Right lung (tissue), 5 donors: Measurements from ENCODE around the gene KAT2B. TPM values are rescaled to one million over a fixed set of nuclear protein-coding genes. Genes with fewer than 3 reads are reported as not detected.

ENCODE experiments used
- DNase-seq, 2 donors: peaks; one replicate each; pipeline ENCODE4 v3.0.0-alpha.2; 2013
- polyA plus RNA-seq, 5 donors: library from polyadenylated mRNA; unstranded; fragments of 120-200 nt; gene quantifications; one replicate each; pipeline versions ENCODE4 v1.2.1 to v1.2.3, GENCODE V29; 2013; ENCODE audit warnings: inconsistent platforms in 1 of 5, low replicate concordance in 1 of 5; ENCODE audit not compliant: insufficient read length in 5 of 5, insufficient read depth in 1 of 5

The KAT2B gene
- polyA plus RNA-seq, 5 donors, result 29.3 to 48.7 (median 40.9) TPM

GRCh38 chr3:20064387-20064786 lies 24.1 kb downstream of the KAT2B start:
- DNase-seq, result no peak

- no peak for DNase-seq
Observed at GRCh38 chr3:20064796-20065564, 24.7 kb downstream of the KAT2B start.

- no peak for DNase-seq
Observed at GRCh38 chr3:20066079-20066478, 25.8 kb downstream of the KAT2B start.

GRCh38 chr3:20066850-20067617 lies 26.8 kb downstream of the KAT2B start:
- no peak for DNase-seq

DNA sequence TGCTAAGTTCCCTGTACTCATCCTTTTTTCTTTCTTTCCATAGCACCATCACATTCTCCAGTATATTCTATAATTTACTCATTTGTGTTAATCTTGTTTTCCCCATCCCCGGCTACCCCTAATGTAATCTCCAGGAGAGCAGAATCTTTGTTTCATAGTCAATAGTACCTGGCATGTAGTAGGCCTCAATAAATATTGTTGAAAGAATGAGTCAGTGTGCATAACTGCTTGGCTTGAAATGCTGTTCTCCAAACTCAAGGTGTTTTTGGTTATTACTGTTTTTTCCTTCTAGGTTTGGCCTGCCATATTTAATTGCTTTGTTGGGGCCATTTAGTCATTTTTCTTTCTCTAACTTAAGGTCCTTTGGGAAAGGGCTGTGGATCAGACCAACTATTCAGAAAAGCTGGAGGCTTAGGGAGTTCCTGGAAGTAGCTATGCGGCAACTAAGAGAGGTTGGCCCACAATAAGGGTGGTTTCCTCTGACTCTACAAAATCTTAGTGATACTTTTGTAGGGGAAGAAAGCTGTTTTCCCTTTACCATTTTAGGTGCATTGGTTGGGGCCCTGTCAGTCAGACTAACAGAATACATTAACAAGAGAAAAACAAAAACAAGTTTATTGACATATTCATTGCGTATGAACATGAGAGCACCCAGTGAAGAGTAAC lies 28.4 kb downstream of the KAT2B start:
- DNase-seq, result no peak

- DNase-seq, result no peak
Observed at GRCh38 chr3:20069178-20069532, 28.9 kb downstream of the KAT2B start.

DNA sequence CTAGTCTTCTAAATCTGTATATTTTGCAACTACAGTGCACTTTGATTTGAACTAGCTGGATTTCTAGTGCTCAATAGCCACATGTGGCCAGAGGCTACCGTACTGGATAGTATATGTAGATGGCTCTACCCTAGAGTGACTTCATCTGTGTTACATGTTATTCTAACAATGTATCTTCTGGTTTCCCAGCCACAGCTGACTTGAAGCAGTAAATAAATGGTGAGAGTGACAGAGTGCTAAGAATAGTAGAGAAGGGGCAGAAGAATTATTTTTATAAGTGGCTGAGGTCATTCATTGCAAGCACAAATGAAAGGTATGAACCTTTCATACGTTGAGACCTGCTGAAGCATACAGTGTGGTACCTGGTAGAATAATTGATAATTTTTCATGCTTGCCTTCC lies 30.9 kb downstream of the KAT2B start:
- no peak for DNase-seq

GRCh38 chr3:20072422-20072821 lies 32.2 kb downstream of the KAT2B start:
- DNase-seq, result no peak

DNA sequence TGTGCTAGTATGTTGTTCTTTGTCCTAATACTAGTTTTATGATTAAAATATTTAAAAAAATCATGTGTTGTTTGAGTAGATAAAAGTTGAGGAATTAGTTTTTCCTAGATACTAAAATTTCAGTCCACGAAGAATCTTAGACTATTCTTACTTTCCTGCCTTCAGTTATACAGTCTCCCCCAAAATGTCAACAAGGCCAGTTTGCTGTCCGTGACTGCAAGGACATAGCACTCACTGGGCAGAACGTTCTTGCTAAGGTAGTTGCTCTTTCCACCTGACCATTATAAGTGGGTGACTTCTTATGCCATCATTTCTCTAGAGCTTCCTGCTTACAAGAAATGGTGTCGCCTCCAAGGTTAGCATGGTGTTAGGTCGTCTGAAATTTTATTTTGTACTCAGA lies 32.8 kb downstream of the KAT2B start:
- no peak for DNase-seq

- DNase-seq, result no peak
Observed at GRCh38 chr3:20073683-20074082, 33.4 kb downstream of the KAT2B start.

- DNase-seq, result no peak
Observed at GRCh38 chr3:20074226-20075063, 34.2 kb downstream of the KAT2B start.

GRCh38 chr3:20075197-20075596 lies 35.0 kb downstream of the KAT2B start:
- no peak for DNase-seq

DNA sequence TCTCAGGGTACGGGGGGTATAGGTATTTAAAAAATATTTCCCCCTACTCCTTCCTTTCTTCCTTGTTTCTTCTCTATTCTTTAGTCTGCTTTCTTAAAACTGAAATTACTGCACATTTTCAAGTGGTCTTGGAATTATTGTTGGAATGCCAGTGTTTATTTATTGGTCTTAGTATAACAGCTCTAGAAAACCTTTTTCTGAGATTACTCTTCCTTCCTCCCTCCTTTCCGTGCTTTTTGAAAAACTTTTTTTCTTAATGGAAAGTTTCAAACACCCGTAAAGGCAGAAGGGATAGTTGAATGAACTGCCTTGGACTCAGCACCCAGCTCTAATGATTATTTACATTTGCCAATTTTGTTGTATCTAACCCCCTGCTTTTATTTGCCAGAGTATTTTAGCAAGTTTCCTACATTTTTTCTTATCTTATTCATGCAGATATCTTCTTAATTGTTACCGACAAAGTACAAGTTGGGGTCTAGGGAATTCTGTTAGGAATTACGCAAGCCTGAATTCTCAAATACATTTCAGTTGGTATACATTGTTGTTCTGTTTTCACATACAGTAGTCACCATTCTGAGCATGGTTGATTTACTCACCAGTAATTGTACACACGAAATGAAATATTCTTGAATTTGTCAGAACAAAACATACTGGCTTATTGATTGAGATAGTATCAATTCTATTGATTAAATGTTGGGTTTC lies 36.2 kb downstream of the KAT2B start:
- DNase-seq, result no peak

DNA sequence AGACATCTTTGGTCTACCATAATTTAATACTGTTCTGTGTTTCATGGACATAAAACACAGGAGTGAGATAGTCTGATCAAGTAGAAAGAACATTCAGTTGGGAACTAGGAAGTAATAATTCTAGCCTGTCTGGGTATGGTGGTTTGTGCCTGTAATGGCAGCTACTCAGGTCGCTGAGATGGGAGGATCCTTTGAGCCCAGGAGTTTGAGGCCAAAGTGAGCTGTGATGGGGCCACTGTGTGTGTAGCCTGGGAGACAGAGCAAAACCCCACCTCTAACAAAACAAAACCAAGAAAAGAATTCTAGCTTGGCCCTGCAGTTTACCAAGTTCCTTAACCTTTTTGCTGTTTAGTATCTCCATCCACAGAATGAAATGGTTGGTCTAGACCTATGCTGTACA lies 36.8 kb downstream of the KAT2B start:
- DNase-seq, result no peak

GRCh38 chr3:20078194-20078714 lies 38.0 kb downstream of the KAT2B start:
- no peak for DNase-seq

DNA sequence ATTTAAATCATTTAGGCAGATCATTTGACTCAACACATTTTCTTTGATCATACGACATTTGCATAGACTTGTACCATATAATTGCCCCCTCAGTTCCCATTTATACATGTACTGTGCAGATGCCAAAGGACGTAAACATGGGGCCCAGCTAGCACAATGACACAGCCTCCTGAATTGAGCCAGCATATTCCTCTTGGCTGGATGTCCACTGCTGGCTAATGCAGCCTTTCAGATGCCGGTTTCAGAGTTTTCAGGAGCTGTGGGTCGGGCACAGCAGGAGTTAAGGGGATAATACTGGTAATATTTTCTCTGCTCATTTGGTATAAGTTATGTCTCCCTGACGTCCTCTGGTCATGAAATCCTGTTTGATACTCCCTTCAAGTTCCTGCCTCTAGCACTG lies 39.4 kb downstream of the KAT2B start:
- DNase-seq, result no peak

DNA sequence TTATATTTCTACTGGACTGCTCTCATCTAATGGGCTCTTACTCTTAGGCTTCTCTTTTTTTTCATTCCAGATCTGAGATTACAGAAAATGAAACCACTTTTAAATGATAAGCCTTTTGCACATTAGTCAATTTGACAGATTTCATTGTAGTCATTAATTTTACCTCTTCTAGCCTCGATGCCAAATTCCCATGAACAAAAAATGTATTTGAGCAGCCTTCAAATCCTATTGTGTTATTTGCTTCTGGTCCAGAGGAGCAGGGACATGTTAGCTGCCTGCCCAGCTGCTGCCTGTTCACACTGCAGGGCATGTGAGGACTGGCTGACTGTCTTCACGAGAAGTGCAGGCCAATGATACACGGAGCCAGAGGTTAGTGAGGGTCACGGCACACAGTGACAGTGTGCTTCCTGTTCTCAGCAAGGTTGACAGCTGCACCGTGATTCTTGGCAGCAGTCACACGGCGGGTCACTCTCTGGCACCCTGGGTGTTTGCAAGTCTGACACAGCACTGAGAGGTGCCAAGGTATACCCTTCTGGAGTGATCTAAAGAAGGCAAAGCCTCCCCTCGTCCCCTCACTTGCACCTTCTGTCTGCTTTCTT lies 40.8 kb downstream of the KAT2B start:
- peak; percentile 20 to 31 for DNase-seq

GRCh38 chr3:20083253-20083652 lies 43.0 kb downstream of the KAT2B start:
- DNase-seq, result no peak

- no peak for DNase-seq
Observed at GRCh38 chr3:20083953-20084352, 43.7 kb downstream of the KAT2B start.

DNA sequence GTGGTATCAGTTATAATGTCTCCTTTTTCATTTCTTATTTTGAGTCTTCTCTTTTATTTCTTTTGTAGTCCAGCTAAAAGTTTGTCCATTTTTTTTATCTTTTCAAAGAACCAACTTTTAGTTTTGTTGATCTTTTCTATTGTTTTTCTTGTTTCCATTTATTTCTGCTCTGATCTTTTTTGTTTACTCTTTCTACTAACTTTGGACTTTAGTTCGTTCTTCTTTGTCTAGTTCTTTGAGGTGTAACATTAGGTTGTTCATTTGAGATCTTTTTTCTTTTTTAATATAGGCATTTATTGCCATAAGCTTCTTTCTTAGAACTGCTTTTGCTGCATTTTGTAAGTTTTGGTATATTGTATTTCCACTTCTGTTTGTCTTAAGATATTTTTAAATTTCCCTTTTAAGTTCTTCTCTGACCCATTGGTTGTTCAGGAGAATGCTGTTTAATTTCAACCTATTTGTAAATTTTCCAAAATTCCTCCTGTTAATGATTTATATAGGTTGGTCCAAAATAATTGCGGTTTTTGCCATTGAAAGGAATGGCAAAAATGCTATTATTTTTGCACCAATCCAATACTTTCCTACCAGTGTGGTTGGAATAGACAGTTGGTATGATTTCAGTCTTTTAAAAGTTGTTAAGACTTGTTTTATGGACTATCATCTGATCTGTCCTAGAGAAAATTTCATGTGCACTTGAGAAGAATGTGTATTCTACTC lies 51.2 kb downstream of the KAT2B start:
- DNase-seq, result no peak
